Measurements from ENCODE around the gene TET2.

TET2 gene

DNA sequence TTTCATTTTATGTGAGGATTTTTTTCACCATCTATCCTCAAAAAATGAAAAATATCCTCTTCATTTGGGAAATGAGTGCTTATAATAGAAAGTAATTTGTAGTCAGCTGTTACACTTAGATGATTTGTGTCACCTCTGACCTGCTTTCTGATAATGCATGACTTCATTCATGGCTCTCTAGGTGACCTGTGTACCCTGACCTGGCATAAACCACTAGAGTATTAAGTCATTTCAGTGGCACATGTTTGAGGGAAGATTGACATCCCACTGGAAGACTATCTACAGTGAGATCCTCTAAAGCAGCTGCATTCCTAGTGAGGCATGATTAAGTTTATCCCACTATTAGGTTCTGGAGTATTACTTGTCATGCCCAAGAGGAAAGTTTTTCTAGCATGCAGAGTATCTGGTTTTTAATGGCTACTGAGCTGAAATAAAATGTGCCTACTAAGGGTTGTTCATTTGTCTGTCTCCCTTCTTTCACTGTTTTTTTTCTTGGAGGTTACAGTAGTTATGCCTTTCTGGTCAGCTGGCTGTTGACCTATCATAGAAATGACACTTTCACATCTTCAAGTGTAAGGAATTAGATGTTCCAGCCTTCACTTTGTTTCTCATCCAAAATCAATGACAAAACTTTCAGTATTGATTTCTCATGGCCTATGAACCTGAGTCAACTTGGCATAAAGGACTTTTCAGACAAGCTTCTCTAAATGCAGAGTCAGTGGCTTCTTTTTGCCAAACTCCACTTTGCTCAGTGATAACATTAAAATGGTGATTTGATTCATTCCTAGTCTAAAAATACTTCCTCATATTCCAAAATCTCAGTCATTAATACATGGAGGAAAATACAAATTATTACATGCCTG is 33.1 kb downstream of the TET2 start:
- H3K27ac ChIP-seq (ENCODE audit: insufficient read depth in 1 of 2, low read depth in 1 of 2, low read length in 2 of 2, poor library complexity in 1 of 2, severe bottlenecking in 2 of 2) = no peak overlapping the region
- POLR2A ChIA-PET = no interaction called here
- CTCF ChIA-PET = interaction anchor here (0.7 to 1.4 kb wide), 2 partner anchors 17 to 24 kb away, joined by 3 to 6 read pairs; no protein-coding TSS in a partner anchor

DNA sequence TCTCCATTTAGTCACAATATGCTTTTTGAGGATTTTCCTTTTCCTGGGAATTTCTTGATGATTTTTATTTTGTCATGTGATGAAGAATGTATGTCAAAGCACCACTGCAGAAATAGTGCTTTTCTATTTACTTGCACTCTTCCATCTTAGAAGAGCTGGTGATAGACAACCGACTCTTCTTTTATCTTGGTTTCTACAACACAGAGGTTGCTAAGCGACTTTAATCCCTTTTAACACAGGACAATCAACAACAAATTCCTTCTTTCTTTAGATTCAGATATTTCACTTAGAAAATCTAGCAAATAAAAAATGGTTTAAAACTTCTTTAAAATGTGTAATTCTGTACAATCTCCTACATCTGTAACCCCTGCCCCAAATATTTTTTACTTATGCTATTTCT is 34.6 kb downstream of the TET2 start:
- H3K27ac ChIP-seq (ENCODE audit: insufficient read depth in 1 of 2, low read depth in 1 of 2, low read length in 2 of 2, poor library complexity in 1 of 2, severe bottlenecking in 2 of 2) = no peak overlapping the region
- H3K9me3 ChIP-seq (ENCODE audit: control extremely low read depth in 1 of 5, control insufficient read depth in 4 of 5, insufficient read depth in 2 of 5, low read depth in 1 of 5, low read length in 4 of 5) = peaks cover 0 to 5% (median 0%) of the 10 kb centered on the region in 5 experiments
- H3K4me1 ChIP-seq (ENCODE audit: control extremely low read depth in 1 of 4, control insufficient read depth in 4 of 4, insufficient read depth in 4 of 4, low read length in 3 of 4) = peaks cover 3 to 7% (median 6%) of the 10 kb centered on the region in 4 experiments
- peak in 2 of 3 donors; percentile 25 to 44 for DNase-seq
- WGBS (ENCODE audit: insufficient coverage) = 80% methylated on average over 1 of the region's 2 CpGs
- H3K36me3 ChIP-seq (ENCODE audit: control insufficient read depth in 4 of 4, insufficient read depth in 4 of 4, low read length in 3 of 4) = no peaks in the 10 kb centered on the region
- CTCF ChIA-PET = interaction anchor here (1.4 kb wide), 1 partner anchor 10 kb away, joined by 3 read pairs; no protein-coding TSS in a partner anchor
- no peaks in the 10 kb centered on the region for H3K27me3 ChIP-seq (replicated peaks in 2 of 5; ENCODE audit: control insufficient read depth in 4 of 5, insufficient read depth in 5 of 5, low read length in 4 of 5)
- no peak overlapping the region for H3K4me3 ChIP-seq (ENCODE audit: control insufficient read depth in 1 of 7, extremely low read depth in 1 of 7, insufficient read depth in 4 of 7, low read depth in 2 of 7, low read length in 6 of 7)
- POLR2A ChIA-PET = interaction anchor here (1.2 kb wide), 1 partner anchor 10 kb away, joined by 3 read pairs; no protein-coding TSS in a partner anchor

More for the DNA sequence above, 33.1 kb downstream of the TET2 start:
- peaks cover 0 to 11% (median 0%) of the 10 kb centered on the region in 4 experiments for H3K36me3 ChIP-seq (ENCODE audit: control insufficient read depth in 4 of 4, insufficient read depth in 4 of 4, low read length in 3 of 4)
- no peaks in the 10 kb centered on the region for H3K27me3 ChIP-seq (replicated peaks in 2 of 5; ENCODE audit: control insufficient read depth in 4 of 5, insufficient read depth in 5 of 5, low read length in 4 of 5)
- DNase-seq = no peak
- peaks cover 3 to 7% (median 6%) of the 10 kb centered on the region in 4 experiments for H3K4me1 ChIP-seq (ENCODE audit: control extremely low read depth in 1 of 4, control insufficient read depth in 4 of 4, insufficient read depth in 4 of 4, low read length in 3 of 4)
- H3K9me3 ChIP-seq (ENCODE audit: control extremely low read depth in 1 of 5, control insufficient read depth in 4 of 5, insufficient read depth in 2 of 5, low read depth in 1 of 5, low read length in 4 of 5) = peaks cover 0 to 10% (median 4%) of the 10 kb centered on the region in 5 experiments
- no peak overlapping the region for H3K4me3 ChIP-seq (ENCODE audit: control insufficient read depth in 1 of 7, extremely low read depth in 1 of 7, insufficient read depth in 4 of 7, low read depth in 2 of 7, low read length in 6 of 7)

DNA sequence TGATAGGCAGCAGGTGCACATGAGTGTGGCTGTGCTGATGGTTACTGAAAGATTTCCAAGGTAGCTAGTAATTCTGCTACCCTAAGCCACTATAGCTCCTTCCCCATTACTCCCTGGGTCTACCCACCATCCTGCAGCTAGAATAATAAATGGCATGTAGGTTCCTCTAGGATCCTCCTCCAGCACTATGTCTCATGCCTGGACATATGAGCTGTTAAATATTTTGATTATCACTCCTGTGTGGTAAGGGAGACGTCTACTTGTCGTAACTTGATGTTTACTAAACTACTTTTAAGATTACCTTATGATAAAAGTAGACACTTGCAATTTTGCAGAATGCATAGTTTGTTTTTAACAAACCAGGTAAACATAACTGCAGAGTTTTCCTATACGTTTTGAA is 35.5 kb downstream of the TET2 start:
- POLR2A ChIA-PET = interaction anchor here (1.2 kb wide), 1 partner anchor 11 kb away, joined by 3 read pairs; no protein-coding TSS in a partner anchor
- Histone ChIP-seq H3K4me1 (ENCODE audit: control extremely low read depth in 1 of 4, control insufficient read depth in 4 of 4, insufficient read depth in 4 of 4, low read length in 3 of 4) (peaks cover 3 to 7% (median 6%) of the 10 kb centered on the region in 4 experiments), H3K36me3 (ENCODE audit: control insufficient read depth in 4 of 4, insufficient read depth in 4 of 4, low read length in 3 of 4) (no peaks in the 10 kb centered on the region), H3K4me3 (ENCODE audit: control insufficient read depth in 1 of 7, extremely low read depth in 1 of 7, insufficient read depth in 4 of 7, low read depth in 2 of 7, low read length in 6 of 7) (no peak overlapping the region), H3K27me3 (replicated peaks in 2 of 5; ENCODE audit: control insufficient read depth in 4 of 5, insufficient read depth in 5 of 5, low read length in 4 of 5) (no peaks in the 10 kb centered on the region), H3K27ac (ENCODE audit: insufficient read depth in 1 of 2, low read depth in 1 of 2, low read length in 2 of 2, poor library complexity in 1 of 2, severe bottlenecking in 2 of 2) (no peak overlapping the region), H3K9me3 (ENCODE audit: control extremely low read depth in 1 of 5, control insufficient read depth in 4 of 5, insufficient read depth in 2 of 5, low read depth in 1 of 5, low read length in 4 of 5) (no peaks in the 10 kb centered on the region)
- CTCF ChIA-PET = interaction anchor here (1.1 to 1.4 kb wide), 2 partner anchors 9 to 11 kb away, joined by 3 to 5 read pairs; no protein-coding TSS in a partner anchor
- no CpG with 5 or more reads among the region's 3 CpGs for WGBS (ENCODE audit: insufficient coverage)
- no peak for DNase-seq

DNA sequence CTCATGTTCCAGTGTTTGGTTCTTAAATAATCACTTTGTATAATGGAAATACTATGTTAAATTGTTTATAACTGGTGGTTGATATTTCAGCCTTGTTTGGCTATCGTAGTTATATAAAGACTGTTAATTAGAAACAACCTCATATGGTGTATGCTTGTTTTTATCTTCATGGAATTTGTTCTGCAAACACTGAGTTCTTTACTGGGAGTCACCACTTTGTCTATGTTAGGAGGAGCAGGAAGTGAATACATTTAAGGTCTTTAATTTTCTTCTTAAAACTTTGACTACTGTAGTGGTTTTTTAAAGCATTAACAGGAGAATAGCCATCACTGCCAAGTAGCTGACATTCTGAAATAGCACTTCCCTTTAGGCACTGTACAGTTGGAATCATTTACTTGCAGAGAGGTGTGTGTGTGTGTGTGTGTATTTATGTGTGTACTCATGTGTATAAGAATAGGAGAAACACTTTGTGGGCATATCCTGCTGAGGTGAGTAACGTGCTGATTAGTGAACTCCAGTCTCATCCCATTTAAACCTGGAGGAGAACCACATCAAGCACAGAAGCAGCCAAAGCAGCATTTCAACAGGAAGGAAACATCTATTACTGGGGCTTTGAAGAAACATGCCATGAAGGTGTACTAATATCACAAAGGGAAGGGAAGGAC is 37.8 kb downstream of the TET2 start:
- ChIA-PET CTCF (interaction anchor here (1.0 to 1.2 kb wide), 2 partner anchors 10 to 176 kb away, joined by 3 read pairs; no protein-coding TSS in a partner anchor), POLR2A (interaction anchor here (0.8 kb wide), 1 partner anchor 38 kb away, joined by 3 read pairs; the partner anchor contains the start of gene TET2)
- no peaks in the 10 kb centered on the region for H3K36me3 ChIP-seq (ENCODE audit: control insufficient read depth in 4 of 4, insufficient read depth in 4 of 4, low read length in 3 of 4)
- peak in 2 of 3 donors; percentile 25 to 54 for DNase-seq
- H3K4me3 ChIP-seq (ENCODE audit: control insufficient read depth in 1 of 7, extremely low read depth in 1 of 7, insufficient read depth in 4 of 7, low read depth in 2 of 7, low read length in 6 of 7) = no peak overlapping the region
- WGBS (ENCODE audit: insufficient coverage) = 81% methylated on average over 2 of the region's 2 CpGs
- no peaks in the 10 kb centered on the region for H3K9me3 ChIP-seq (ENCODE audit: control extremely low read depth in 1 of 5, control insufficient read depth in 4 of 5, insufficient read depth in 2 of 5, low read depth in 1 of 5, low read length in 4 of 5)
- peaks cover 3 to 7% (median 6%) of the 10 kb centered on the region in 4 experiments for H3K4me1 ChIP-seq (ENCODE audit: control extremely low read depth in 1 of 4, control insufficient read depth in 4 of 4, insufficient read depth in 4 of 4, low read length in 3 of 4)
- no peaks in the 10 kb centered on the region for H3K27me3 ChIP-seq (replicated peaks in 2 of 5; ENCODE audit: control insufficient read depth in 4 of 5, insufficient read depth in 5 of 5, low read length in 4 of 5)
- H3K27ac ChIP-seq (ENCODE audit: insufficient read depth in 1 of 2, low read depth in 1 of 2, low read length in 2 of 2, poor library complexity in 1 of 2, severe bottlenecking in 2 of 2) = no peak overlapping the region

DNA sequence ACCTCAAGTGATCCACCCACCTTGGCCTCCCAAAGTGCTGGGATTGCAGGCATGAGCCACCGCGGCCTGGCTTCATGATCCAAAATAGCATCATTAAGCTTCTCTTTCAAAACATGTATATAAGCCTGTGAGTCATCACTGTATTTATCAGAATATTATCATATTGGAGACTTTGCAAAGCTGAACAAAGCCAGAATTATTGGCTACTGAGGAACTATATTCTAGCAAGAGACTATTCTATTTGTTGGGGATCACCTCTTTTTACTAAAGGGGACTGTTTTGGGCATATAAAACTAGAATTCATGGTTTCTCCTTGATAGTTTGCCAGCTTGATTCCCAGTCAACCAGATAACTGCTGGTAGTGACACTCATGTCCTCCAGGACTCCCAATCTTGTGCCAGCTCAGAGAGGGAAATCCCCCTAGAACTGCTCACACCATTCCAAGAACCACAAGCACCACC is 40.1 kb downstream of the TET2 start:
- DNase-seq = no peak
- no peak overlapping the region for H3K27ac ChIP-seq (ENCODE audit: insufficient read depth in 1 of 2, low read depth in 1 of 2, low read length in 2 of 2, poor library complexity in 1 of 2, severe bottlenecking in 2 of 2)
- ChIA-PET POLR2A (no interaction called here), CTCF (no interaction called here)
- peaks cover 6 to 13% (median 8%) of the 10 kb centered on the region in 4 experiments for H3K4me1 ChIP-seq (ENCODE audit: control extremely low read depth in 1 of 4, control insufficient read depth in 4 of 4, insufficient read depth in 4 of 4, low read length in 3 of 4)
- H3K9me3 ChIP-seq (ENCODE audit: control extremely low read depth in 1 of 5, control insufficient read depth in 4 of 5, insufficient read depth in 2 of 5, low read depth in 1 of 5, low read length in 4 of 5) = no peaks in the 10 kb centered on the region
- no CpG with 5 or more reads among the region's 2 CpGs for WGBS (ENCODE audit: insufficient coverage)
- H3K27me3 ChIP-seq (replicated peaks in 2 of 5; ENCODE audit: control insufficient read depth in 4 of 5, insufficient read depth in 5 of 5, low read length in 4 of 5) = no peaks in the 10 kb centered on the region
- H3K4me3 ChIP-seq (ENCODE audit: control insufficient read depth in 1 of 7, extremely low read depth in 1 of 7, insufficient read depth in 4 of 7, low read depth in 2 of 7, low read length in 6 of 7) = no peak overlapping the region
- peaks cover 0 to 7% (median 5%) of the 10 kb centered on the region in 4 experiments for H3K36me3 ChIP-seq (ENCODE audit: control insufficient read depth in 4 of 4, insufficient read depth in 4 of 4, low read length in 3 of 4)

DNA sequence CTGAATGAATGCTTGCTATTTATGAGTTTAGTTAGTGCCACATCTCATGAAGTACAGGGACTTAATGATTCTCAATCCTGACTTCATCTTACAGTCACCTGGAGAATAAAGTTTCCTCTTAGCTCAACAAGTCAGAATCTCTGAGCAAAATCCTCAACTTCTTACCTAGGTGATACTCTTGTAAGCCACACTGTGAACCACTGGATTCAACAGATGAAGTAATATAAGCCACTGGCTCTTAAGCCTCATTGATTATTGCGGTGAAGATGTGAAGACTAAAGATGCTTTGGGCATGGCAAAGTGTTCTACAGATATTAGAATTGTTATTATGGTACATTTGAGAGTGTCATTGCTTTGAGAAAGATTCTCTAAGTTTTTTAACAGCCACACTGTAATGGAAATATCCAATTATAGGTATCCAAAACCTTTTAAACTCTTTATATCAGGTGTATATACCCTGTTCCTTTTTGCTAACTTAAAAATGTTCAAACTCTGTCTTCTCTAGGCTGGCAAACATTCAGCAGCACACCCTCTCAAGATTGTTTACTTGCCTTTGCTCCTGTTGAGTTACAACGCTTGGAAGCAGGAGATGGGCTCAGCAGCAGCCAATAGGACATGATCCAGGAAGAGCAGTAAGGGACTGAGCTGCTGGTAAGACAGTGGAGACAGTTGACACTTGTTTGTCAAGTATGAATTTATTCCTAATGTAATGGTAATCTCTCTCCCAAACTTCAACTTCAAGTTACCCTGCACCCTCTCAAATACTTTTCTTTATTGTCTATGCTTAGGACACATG is 43.4 kb downstream of the TET2 start:
- DNase-seq = no peak
- ChIA-PET CTCF (no interaction called here), POLR2A (interaction anchor here (0.7 kb wide), 1 partner anchor 27 kb away, joined by 3 read pairs; no protein-coding TSS in a partner anchor)
- no peak overlapping the region for H3K4me3 ChIP-seq (ENCODE audit: control insufficient read depth in 1 of 7, extremely low read depth in 1 of 7, insufficient read depth in 4 of 7, low read depth in 2 of 7, low read length in 6 of 7)
- no CpG with 5 or more reads among the region's 2 CpGs for WGBS (ENCODE audit: insufficient coverage)
- H3K27me3 ChIP-seq (replicated peaks in 2 of 5; ENCODE audit: control insufficient read depth in 4 of 5, insufficient read depth in 5 of 5, low read length in 4 of 5) = no peaks in the 10 kb centered on the region
- peaks cover 0 to 24% (median 12%) of the 10 kb centered on the region in 4 experiments for H3K4me1 ChIP-seq (ENCODE audit: control extremely low read depth in 1 of 4, control insufficient read depth in 4 of 4, insufficient read depth in 4 of 4, low read length in 3 of 4)
- H3K36me3 ChIP-seq (ENCODE audit: control insufficient read depth in 4 of 4, insufficient read depth in 4 of 4, low read length in 3 of 4) = peaks cover 2 to 11% (median 6%) of the 10 kb centered on the region in 4 experiments
- no peaks in the 10 kb centered on the region for H3K9me3 ChIP-seq (ENCODE audit: control extremely low read depth in 1 of 5, control insufficient read depth in 4 of 5, insufficient read depth in 2 of 5, low read depth in 1 of 5, low read length in 4 of 5)
- no peak overlapping the region for H3K27ac ChIP-seq (ENCODE audit: insufficient read depth in 1 of 2, low read depth in 1 of 2, low read length in 2 of 2, poor library complexity in 1 of 2, severe bottlenecking in 2 of 2)

All from common myeloid progenitor, CD34-positive (primary cell).